ENCODE measurements around the gene SETDB1. TPM values are rescaled to one million over a fixed set of nuclear protein-coding genes. Genes with fewer than 3 reads are reported as not detected.

SETDB1 gene
- total RNA-seq, 1 donor = 30.7 TPM

GRCh38 chr1:151006327-151007052 is 80.3 kb downstream of the SETDB1 start, which contains the start of gene MINDY1:
MINDY1 (minus strand) TSS chr1:151006902; CDS start chr1:151002617, 4,285 bp downstream.
- H3K4me3 ChIP-seq (ENCODE audit: low read depth, low read length) = peak within 1 kb of the TSS; percentile 82
- DNase-seq (ENCODE audit: low read depth) = peak; percentile 87
- peak; percentile 80 for TF ChIP-seq CTCF (IDR thresholded peaks at IDR 0.05; ENCODE audit: insufficient read depth, low read length)

GRCh38 chr1:151007853-151008243 is 81.7 kb downstream of the SETDB1 start:
- no peak for TF ChIP-seq CTCF (IDR thresholded peaks at IDR 0.05; ENCODE audit: insufficient read depth, low read length)
- no peak for DNase-seq (ENCODE audit: low read depth)
- H3K4me3 ChIP-seq (ENCODE audit: low read depth, low read length) = peak overlapping the region; percentile 54

- peak; percentile 93 for DNase-seq (ENCODE audit: low read depth)
- no peak for TF ChIP-seq CTCF (IDR thresholded peaks at IDR 0.05; ENCODE audit: insufficient read depth, low read length)
- peak within 1 kb of the TSS; percentile 97 for H3K4me3 ChIP-seq (ENCODE audit: low read depth, low read length)
Observed at GRCh38 chr1:151008244-151009205, 82.4 kb downstream of the SETDB1 start, which contains the start of gene PRUNE1. PRUNE1 (plus strand) TSS chr1:151008449; CDS start chr1:151008633, 184 bp downstream.

DNA sequence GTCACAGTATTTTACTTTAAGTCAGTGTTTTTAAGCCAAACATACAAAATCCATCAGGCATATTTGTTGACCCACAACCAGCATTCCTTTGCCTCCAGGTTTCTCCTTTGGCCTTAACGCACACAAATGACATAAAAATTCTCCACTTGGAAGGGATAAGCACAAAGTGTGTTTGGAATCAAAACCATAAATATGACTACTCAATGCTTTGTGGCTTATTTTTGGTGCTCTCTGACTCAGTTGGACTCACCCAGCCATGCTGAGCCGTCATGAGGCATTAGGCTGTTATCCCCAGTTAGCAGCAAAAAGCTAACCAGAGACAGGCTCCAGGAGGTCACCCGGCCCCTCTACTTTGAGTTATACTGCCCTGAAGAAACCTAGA is 83.0 kb downstream of the SETDB1 start:
- H3K4me3 ChIP-seq (ENCODE audit: low read depth, low read length) = peak overlapping the region; percentile 97
- no peak for TF ChIP-seq CTCF (IDR thresholded peaks at IDR 0.05; ENCODE audit: insufficient read depth, low read length)
- DNase-seq (ENCODE audit: low read depth) = peak; percentile 58

GRCh38 chr1:151009674-151010345 is 83.6 kb downstream of the SETDB1 start:
- peak overlapping the region; percentile 97 for H3K4me3 ChIP-seq (ENCODE audit: low read depth, low read length)
- no peak for TF ChIP-seq CTCF (IDR thresholded peaks at IDR 0.05; ENCODE audit: insufficient read depth, low read length)
- DNase-seq (ENCODE audit: low read depth) = no peak

- no peak for DNase-seq (ENCODE audit: low read depth)
- no peak overlapping the region for H3K4me3 ChIP-seq (ENCODE audit: low read depth, low read length)
- TF ChIP-seq CTCF (IDR thresholded peaks at IDR 0.05; ENCODE audit: insufficient read depth, low read length) = no peak
Observed at GRCh38 chr1:151010346-151010726, 84.2 kb downstream of the SETDB1 start.
